ENCODE data around the gene CT47A1. TPM values are rescaled to one million over a fixed set of nuclear protein-coding genes. Genes with fewer than 3 reads are reported as not detected.
"Not testable (repeated sequence)": the region's sequence is repeated elsewhere in the genome, so short reads cannot be mapped to it uniquely, and the experiment has no call there.

The CT47A1 gene
- total RNA-seq, 4 donors from 2014 or later: not detected

DNA sequence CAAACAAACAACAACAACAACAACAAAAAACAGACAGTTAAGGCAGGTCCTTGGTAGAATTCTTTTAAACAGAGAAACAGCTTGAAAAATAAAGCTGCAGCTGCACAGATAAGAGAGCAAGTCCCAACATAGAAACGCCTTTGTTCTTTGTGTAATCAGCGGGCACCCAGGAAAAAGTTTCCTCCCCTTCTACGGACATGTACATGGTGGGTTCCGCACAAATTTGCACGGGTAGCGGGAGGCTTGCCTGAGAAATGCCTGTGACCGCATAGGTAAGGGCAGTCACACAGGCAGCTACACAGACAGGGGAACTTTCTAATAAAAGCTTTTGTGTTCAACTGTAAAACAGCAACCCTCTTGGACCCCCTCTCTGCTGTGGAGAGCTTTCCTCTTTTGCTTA, 25.7 kb upstream of the CT47A1 start:
- no peaks in the 10 kb centered on the region for H3K27me3 ChIP-seq
- H3K4me3 ChIP-seq: no peak overlapping the region
- H3K27ac ChIP-seq: no peak overlapping the region
- H3K9me3 ChIP-seq: no peaks in the 10 kb centered on the region
- no peaks in the 10 kb centered on the region for H3K4me1 ChIP-seq
- H3K36me3 ChIP-seq: no peaks in the 10 kb centered on the region
- DNase-seq: no peak
- TF ChIP-seq CTCF (IDR thresholded peaks at IDR 0.05) (no peak), POLR2A (IDR thresholded peaks at IDR 0.05) (no peak)

GRCh38 chrX:121010218-121010617, 24.7 kb upstream of the CT47A1 start:
- H3K4me1 ChIP-seq: no peaks in the 10 kb centered on the region
- no peak overlapping the region for H3K4me3 ChIP-seq
- no peak overlapping the region for H3K27ac ChIP-seq
- no peak for TF ChIP-seq POLR2A (IDR thresholded peaks at IDR 0.05)
- no peak for TF ChIP-seq CTCF (IDR thresholded peaks at IDR 0.05)
- no peak for DNase-seq
- H3K36me3 ChIP-seq: no peaks in the 10 kb centered on the region
- no peaks in the 10 kb centered on the region for H3K27me3 ChIP-seq
- H3K9me3 ChIP-seq: no peaks in the 10 kb centered on the region

DNA sequence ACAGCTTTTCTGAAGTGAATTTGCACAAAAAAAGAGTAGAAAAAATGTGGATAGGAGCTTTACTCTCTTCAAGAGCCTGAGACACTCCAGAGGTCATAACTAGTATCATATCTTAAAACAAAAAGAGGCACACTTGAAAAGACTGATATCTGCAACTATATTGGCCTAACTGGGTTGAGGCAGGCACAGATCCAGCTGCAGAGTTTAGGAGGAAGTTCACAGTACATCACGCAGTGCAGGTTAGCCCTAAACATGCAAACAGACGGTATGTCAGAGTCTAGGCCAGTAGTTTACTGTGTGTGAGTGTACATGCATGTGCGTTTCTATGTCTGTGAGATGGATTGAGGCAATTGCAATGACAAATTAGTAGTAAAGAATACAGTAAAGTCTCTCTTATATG, 24.2 kb upstream of the CT47A1 start:
- H3K9me3 ChIP-seq: no peaks in the 10 kb centered on the region
- H3K4me3 ChIP-seq: no peak overlapping the region
- H3K27me3 ChIP-seq: no peaks in the 10 kb centered on the region
- DNase-seq: no peak
- no peaks in the 10 kb centered on the region for H3K4me1 ChIP-seq
- no peak overlapping the region for H3K27ac ChIP-seq
- H3K36me3 ChIP-seq: no peaks in the 10 kb centered on the region
- TF ChIP-seq POLR2A (IDR thresholded peaks at IDR 0.05) (no peak), CTCF (IDR thresholded peaks at IDR 0.05) (no peak)

- TF ChIP-seq POLR2A (IDR thresholded peaks at IDR 0.05) (no peak), CTCF (IDR thresholded peaks at IDR 0.05) (no peak)
- H3K27me3 ChIP-seq: no peaks in the 10 kb centered on the region
- H3K4me1 ChIP-seq: no peaks in the 10 kb centered on the region
- no peak for DNase-seq
- no peaks in the 10 kb centered on the region for H3K9me3 ChIP-seq
- no peak overlapping the region for H3K4me3 ChIP-seq
- no peak overlapping the region for H3K27ac ChIP-seq
- no peaks in the 10 kb centered on the region for H3K36me3 ChIP-seq
These were observed 23.4 kb upstream of the CT47A1 start for GRCh38 chrX:121008920-121009319.

DNA sequence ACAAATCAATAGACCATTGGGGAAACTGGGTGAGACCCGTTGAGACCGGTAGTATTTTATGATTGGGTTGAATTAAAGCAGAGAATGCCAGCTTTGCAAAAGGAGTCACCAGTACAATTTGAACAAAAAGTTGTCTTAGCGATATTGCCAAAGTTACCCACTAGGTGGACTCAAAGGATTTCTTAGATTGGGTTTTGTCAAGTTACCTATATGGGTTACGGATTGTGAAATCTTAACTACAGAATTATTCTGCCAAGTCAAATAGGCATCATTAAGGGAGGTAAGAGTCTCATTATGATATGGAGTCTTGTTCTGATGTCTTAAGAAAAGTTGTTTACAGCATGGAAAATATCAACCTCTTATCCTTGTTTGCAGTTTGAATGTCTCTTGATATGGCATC, 15.0 kb upstream of the CT47A1 start:
- H3K9me3 ChIP-seq: no peaks in the 10 kb centered on the region
- TF ChIP-seq CTCF (IDR thresholded peaks at IDR 0.05) (no peak), POLR2A (IDR thresholded peaks at IDR 0.05) (no peak)
- no peak overlapping the region for H3K4me3 ChIP-seq
- no peaks in the 10 kb centered on the region for H3K4me1 ChIP-seq
- H3K27me3 ChIP-seq: no peaks in the 10 kb centered on the region
- H3K27ac ChIP-seq: no peak overlapping the region
- no peaks in the 10 kb centered on the region for H3K36me3 ChIP-seq
- no peak for DNase-seq

DNA sequence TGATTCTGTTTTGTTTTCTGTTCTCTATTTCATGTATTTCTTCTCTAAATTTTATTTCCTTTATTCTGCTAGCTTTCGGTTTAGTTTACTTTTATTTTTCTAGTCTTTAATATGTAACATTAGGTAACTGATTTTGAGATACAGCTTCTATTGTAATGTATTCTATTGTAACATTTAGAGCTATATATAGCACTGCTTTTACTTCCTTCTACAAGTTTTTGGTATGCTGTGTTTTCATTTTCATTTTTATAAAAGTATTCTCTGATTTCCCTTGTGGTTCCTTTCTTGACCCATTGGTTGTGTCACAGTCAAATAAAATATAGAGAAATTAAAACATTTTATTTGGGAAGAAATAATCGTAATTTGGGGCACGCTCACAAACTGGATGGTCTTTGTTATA, 13.9 kb upstream of the CT47A1 start:
- Histone ChIP-seq H3K4me3 (no peak overlapping the region), H3K9me3 (no peaks in the 10 kb centered on the region), H3K4me1 (no peaks in the 10 kb centered on the region), H3K27me3 (no peaks in the 10 kb centered on the region), H3K36me3 (no peaks in the 10 kb centered on the region), H3K27ac (no peak overlapping the region)
- DNase-seq: no peak
- TF ChIP-seq POLR2A (IDR thresholded peaks at IDR 0.05) (no peak), CTCF (IDR thresholded peaks at IDR 0.05) (no peak)

DNA sequence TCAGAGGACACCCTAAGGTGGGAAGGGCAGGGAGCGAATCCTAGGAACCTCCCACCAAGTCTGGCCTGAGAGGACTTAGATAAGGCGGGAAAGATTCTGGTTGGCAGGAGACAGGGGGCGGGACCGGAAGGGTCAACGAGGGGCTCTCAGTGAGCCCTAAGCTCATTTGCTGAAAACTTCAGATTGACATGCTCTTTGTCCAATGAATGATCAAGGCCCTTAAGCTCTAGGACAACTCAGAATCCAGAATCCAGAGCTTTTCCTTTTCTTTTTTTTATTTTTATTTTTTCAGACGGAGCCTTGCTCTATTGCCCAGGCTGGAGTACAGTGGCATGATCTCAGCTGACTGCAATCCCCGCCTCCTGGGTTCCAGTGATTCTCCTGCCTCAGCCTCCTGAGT, 29.1 kb downstream of the CT47A1 start, which contains the start of gene CT47A7:
CT47A7 (minus strand) TSS at position 101 of the 400 bp plus-strand sequence. CDS start 255 bp downstream, outside the sequence.
- H3K27me3 ChIP-seq, DNase-seq, H3K4me1 ChIP-seq, H3K36me3 ChIP-seq, H3K4me3 ChIP-seq, H3K27ac ChIP-seq, H3K9me3 ChIP-seq: not testable (repeated sequence)

All from Peyer's patch (tissue), 4 donors.